SW480 (cell line): ENCODE measurements around the gene HARBI1.
A peak's percentile ranks its signal among the peaks of the same experiment; 100 is the strongest.

Experiments used
- DNase-seq: peaks from one replicate; pipeline ENCODE4 v3.0.0-alpha.2; 2016; ENCODE audit warnings: low spot score

Gene HARBI1, protein sequence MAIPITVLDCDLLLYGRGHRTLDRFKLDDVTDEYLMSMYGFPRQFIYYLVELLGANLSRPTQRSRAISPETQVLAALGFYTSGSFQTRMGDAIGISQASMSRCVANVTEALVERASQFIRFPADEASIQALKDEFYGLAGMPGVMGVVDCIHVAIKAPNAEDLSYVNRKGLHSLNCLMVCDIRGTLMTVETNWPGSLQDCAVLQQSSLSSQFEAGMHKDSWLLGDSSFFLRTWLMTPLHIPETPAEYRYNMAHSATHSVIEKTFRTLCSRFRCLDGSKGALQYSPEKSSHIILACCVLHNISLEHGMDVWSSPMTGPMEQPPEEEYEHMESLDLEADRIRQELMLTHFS

DNA sequence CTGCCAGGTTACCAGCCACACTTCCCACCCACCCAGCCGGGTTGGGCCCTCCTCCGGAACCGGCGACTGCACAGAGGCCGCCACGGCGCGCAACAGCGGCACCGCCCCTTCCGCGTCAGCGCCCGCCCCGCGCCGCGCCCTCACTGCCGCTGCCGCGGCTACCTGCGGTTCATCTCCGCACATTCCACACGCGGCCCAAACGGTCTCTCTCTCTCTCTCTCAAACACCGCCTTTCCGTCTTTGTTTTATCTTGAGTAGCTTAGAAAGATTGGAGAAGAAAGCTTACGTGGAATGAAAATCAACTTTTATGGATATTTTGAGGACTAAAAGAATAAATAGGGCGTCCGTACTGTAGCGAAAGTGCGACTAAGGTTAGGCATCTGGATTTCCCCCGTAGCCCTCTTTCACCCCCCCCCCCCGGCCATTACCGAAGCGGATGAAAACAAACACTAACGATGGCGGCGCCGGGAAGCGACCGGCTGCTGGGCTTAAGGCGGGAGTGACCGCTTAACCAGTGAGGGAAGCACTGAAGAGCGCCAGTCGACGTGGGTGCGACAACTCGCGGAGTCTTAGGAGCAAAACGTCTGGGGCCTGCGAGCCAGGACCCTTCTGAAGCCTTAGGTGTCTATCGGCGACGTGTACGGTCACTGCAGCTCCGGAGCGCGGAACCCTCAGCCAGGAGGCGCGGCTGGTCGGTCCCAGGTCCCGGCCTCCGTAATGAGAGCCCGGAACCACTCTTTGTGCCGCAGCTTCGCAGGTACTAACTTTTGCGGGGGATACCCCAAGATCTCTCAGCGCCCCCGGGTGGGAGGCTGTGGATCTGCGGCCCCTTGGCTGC, at the start of gene HARBI1, which contains the start of gene ATG13:
Gene HARBI1 (minus strand): TSS at position 94 of the 838 bp plus-strand sequence. CDS start 990 bp downstream, outside the sequence.
Gene ATG13 (plus strand): TSS at position 420 of the 838 bp plus-strand sequence. CDS start 26,739 bp downstream, outside the sequence.
- peak; percentile 89 for DNase-seq

DNA sequence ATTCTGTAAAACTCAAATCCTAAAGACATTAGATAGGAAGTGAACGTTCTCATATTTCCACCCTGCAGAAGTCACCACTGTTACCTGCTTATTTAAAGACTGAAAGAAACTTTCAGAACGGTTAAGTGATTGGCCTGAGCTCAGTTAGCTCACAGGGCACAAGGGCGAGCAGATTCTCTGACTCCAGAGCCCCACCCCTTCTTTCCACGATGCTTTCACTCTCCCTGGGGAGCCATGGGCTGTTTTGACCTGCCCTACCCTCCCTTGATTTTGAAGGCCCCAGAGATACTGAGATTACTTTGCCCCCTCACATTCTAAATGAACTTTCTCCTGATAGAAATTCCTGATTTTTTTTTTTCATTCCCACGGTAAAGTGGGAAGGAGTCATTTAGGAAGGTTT, 49.5 kb upstream of the HARBI1 start:
- DNase-seq: no peak

DNA sequence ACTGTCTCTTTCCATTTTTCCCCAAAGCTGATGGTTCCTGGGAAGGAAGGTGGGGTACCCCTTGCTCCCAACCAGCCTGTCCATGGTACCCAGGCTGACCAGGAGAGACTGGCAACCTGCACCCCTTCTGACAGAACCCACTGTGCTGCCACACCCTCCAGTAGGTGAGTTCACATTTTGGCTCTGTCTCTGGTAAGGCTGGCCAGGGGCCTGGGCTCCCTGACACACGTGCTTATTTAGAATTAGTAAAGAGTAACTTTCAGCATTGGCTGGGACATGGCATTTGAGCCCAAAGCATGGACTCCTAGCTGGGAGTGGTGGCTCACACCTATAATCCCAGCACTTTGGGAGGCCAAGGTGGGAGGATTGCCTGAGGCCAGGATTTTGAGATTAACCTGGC, 48.3 kb upstream of the HARBI1 start:
- DNase-seq: no peak

DNA sequence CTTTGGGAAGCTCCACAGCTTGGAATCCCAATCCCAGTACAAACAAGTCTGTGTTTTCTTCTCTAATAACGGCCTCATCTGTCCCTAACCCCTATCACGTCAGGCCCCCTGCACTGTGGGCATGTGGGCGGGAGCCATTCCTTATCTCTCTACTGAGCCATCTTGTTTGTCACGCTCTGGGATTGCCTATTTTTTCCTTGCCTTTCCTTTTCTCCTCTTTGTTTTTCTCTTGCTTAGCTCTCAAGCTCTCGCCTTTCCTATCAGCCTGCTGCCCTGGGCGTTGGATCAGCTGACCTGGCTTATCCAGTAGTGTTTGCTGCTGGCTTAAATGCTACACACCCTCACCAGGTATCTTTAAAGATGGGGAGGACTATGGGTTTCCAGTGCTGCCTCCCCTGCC, 47.6 kb upstream of the HARBI1 start:
- DNase-seq: no peak

DNA sequence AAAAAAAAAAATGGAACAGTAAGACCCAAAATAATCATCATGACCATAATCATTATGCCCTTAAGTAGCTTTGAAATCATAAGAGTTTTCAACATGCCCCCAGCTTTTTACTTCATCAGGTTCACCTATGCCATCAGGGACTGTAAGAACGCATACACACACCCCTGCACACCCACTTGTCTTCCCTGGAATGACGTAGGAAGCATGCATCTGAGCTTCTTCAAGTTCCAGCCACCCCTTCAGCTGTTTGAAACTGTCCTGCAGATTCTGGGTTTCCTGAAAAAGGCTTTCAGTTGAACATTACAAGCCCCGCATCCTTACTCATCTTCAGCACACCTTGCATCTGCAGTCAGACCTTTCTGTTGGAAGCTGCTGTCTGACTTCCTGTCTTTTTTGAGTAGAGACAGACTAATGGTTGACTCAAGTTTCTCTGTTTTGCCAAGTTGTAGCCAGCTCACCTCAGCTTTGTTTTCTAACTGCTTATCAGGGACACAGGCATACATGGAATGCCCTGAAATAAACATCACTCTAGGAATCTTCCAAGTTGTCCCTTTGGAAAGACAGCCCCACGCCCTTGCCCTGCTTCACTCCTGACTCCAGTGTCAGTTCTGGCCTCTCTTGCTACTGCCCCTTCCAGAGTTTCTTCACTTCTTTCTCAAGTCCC, 46.4 kb upstream of the HARBI1 start:
- DNase-seq: no peak

DNA sequence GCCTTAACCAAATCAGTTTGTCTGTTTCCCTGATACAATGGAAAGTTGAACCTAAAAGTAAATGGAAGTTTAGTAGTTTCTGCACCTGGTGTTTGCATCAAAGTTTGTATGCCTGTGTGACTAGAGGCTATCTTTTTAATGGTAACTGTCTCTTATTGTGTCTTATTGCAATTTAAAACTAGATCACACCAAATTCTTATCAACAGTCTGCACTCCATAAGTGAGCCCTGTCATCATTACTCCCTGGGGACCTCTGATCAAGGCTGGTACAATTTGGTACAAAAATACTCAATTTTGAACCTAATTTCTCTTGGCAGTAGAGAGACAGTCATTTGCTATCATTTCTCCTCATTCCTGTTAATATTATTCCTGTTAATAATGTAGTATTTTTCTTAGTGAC, 45.3 kb upstream of the HARBI1 start:
- DNase-seq: no peak

DNA sequence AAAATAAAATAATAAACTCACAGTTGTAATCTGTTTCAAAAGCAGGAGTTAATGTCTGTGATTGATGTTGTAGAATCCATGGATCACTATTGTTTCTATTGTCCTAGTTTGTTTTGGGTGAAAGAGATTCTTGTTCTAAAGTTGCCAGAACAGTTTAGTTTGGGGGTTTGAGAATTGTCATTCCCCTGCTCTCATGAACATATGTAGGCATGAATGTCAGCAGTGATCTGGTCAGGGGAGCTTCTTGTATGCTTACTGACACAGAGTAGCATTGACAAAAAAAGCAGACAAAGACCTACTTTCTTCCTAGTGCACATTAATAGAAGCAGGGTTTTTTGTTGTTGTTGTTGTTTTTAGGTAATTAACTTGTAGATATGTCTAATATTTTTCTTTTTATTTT, 44.8 kb upstream of the HARBI1 start:
- no peak for DNase-seq

DNA sequence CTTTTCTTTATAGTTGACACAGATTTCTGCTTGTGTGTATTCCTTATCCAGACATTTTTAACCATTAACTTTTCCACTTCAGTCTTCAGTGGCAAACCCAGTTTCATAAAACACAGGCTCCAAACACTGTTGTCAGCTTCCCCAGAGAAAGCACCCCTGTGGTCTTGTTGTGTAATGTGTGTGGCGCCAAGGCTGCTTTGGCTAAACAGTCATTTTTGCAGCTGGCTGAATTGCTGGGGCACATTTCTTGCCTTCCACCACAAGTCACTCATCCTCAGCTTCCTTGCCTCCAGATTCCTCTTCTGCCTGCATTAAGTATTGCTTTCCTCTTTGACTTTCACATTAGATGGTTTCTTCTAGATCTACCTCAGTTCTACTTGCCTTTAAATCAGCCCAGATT, 42.9 kb upstream of the HARBI1 start:
- DNase-seq: no peak

DNA sequence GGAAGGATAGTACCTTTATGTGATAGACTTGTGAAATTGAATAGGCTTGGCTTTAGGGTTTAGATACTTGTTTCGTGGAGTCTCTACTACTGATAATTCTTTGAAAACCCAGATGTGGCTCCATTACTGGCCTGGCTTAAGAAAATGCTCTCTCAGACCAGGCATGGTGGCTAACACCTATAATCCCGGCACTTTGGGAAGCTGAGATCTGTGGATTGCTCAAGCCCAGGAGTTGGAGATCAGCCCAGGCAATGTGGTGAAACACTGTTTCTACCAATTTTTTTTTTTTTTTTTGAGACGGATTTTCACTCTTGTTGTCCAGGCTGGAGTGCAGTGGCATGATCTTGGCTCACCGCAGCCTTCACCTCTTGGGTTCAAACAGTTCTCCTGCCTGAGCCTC, 41.2 kb upstream of the HARBI1 start:
- no peak for DNase-seq

DNA sequence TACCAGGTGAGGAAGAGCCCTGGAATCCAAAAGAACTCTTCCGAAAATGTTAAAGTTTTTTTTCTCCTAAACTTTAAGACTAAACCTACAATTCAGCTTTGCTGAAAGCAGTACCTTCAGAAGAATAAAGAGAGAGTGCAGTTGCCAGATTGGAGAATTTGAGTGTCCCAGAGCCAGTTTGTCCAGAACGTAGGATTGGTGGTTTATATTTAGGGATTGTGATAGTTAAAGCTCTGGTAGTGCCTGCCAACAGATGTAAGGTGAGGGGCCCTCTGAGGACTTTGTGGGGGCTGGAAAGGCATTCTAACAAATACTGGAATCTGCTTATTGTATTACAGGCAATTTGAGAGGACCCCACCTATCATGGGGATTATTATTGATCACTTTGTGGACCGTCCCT, 40.2 kb upstream of the HARBI1 start:
- no peak for DNase-seq

DNA sequence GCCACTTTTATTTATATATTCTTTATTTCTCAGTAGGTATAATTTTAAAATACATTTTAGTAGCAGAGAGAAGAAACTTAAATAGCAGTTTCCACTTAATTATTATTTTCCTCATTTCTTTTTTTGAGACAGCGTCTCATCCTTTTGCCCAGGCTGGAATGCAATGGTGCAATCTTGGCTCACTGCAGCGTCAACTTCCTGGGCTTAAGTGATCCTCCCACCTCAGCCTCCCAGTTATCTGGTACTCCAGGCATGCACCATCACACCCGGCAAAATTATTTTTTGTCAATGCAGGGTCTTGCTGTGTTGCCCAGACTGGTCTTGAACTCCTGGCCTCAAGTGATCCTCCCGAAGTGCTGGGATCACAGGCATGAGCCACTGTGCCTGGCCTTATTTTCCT, 38.6 kb upstream of the HARBI1 start:
- no peak for DNase-seq

DNA sequence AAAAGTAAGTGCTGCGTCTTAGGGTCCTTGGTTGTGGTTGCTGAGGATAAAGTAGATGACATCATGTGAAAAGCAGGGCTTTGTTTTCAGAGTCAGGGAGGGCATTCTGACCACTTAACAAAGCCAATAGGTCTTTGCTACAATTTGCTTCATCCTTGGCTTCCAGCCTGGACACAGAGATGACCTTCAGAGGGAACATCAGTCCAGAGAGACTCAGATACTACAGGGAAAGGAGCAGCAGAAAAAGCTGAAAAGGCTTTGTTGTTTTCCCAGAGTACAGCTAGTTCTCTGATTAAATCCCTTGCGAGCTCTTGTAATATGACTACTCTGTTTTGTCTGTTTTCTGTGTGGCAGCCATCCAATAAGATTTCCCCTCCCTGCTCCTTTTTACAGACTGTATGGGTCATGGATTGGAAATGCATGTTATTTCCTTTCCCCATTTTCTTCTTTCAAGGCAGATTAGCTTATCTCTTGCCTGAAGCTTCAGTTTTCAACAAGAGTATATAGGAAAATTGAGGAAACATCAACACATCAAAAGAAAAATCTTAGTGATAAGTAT, 32.2 kb upstream of the HARBI1 start:
- no peak for DNase-seq

DNA sequence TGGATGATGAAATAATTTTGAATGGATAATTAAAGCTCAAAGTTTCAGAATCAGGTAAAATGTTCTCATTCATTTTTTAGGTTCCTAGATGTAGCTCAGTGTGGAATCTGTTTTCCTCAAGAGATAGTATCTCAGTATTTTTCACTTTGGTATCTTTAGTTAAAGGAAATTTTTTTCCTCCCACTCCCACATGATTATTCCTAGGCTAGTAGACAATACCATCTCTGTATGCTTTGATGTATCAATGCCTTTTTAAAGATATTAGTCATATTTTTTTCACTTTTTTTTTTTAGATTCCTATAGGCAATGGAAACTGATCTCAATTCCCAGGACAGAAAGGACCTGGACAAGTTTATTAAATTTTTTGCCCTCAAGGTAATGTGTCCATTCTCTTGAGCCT, 27.0 kb upstream of the HARBI1 start:
- no peak for DNase-seq

DNA sequence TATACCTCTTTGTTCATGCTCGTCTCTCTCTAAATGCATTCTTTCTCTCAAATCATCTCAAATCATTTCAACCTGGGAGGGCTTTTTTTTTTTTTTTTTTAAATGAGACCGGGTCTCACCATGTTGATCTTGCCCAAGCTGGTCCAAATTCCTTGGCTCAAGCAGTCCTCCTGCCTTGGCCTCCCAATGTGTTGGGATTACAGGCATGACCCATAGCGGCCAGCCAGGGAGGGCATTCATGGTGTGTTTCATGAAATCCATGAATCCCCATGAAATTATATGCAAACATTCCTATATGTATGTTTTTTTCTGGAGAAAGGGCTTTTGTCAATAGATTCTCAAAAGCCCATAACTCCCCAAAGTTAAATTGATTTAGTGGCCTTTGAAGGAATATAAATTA, 26.5 kb upstream of the HARBI1 start:
- no peak for DNase-seq

DNA sequence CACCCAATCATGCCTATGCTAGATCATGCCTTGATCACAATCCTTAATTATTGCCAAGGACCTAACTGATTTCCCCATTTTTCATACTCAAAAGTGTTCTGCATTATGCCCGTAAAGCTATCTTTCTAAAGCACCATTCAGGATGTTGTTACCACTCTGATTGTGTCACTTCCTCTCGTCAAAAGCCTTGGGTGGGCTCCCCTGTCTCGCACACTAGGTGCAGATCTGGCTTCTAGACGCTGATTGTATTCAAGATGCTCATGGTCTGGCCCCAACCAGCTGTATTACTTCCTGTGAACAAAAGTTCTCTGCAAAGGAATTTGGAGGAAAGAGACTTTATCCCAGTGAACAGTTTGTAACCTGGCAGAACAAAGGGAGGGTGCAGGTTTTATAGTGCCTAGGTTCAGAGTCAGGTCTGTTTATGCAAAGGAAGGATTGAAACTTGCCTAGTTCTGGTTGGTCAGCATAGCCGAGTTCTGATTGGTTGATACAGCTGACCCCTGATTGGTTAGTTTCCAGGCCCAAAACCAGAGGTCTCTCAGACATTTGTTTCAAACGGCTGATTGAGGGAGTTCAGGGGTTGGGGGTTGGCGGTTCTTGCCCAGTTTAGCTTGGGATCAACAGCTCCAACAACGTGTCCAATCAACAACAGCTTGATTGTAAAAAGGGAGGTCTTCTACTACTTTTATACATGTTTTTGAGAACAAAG, 25.8 kb upstream of the HARBI1 start:
- no peak for DNase-seq

DNA sequence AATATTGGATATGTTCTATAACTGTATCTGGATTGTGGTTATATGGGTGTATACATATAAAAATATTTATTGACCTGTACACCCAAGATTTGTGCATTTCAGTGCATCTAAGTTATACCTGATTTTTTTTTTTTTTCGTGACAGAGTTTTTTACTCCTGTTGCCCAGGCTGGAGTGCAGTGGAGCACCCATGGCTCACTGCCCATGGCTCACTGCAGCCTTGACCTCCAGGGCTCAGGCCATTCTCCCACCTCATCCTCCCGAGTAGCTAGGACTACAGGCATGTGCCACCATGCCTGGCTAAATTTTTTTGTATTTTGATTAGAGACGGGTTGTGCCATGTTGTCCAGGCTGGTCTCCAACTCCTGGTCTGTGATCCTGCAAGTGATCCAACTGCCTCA, 24.6 kb upstream of the HARBI1 start:
- no peak for DNase-seq

DNA sequence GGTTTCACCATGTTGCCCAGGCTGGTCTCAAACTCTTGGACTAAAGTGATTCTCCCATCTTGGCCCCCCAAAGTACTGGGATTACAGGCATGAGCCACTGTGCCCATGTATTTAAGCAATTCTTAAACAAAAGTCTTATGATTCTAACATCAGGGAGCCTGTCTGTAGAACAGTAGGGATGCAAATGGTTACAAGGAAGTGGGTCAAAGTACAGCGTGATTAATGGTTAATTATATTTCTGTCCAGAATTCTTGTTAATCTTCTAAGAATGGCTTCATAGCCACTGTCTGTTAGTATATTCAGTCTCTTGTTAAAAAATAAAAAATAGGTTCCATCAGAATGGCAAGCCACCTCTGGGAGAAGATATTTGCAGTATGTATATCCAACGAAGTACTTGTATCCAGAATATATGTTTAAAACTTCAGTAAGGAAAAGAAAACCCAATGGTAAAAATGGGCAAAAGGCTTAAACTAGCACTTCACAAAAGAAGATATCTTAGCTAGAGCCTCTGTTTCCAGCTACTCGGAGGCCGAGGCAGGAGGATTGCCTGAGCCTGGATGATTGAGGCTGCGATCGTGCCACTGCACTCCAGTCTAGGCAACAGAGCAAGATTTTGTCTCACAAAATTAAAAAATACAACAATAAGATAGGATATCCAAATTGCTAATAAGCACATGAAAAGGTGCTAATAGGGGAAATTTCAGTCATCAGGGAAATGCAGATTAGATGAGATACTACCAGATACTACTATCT, 23.2 kb upstream of the HARBI1 start:
- no peak for DNase-seq

DNA sequence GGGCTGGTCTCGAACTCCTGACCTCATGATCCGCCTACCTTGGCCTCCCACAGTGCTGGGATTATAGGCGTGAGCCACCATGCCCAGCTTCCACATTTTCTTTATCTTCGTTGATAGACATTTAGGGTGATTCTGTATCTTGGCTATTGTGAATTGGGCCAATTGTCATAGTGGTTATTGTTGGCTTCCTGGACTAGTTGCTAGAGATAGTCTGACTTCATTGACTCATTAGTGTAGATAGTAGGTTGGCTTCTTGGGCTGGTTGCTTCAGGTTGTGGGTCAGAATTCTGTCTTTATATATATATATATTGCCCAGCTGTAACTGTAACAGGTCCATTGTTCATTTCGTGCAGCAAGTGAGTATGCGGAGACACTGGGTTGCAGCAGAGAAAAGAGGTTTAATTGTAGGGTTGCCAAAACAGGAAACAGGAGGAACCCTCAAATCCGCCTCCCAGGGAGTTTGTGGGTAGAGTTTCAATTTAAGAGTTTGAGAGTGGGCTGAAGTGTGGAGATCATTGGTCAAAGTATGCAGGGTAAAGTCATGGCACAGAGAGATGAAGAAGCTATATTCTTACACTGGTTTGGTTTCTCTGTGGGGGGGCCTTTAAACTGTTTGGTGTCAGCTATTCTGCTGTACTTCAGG, 22.3 kb upstream of the HARBI1 start:
- DNase-seq: no peak

DNA sequence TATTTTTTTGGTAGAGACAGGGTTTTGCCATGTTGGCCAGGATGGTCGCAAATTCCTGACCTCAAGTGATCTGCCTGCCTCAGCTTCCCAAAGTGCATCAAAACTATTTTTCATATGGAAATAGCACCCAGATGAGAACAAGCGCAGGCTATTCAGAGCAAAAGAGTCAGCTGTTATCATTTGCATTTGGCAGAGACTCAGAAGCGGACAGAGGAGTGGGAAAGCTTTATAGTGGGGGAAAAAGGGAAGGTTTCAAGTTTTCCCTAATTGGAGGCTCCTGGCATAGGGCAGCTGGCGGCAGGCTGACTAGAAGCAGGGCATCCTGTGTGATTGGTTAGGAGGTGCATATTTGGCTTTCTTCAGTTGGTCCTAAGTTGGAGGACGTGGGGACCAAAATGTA, 20.5 kb upstream of the HARBI1 start:
- no peak for DNase-seq

DNA sequence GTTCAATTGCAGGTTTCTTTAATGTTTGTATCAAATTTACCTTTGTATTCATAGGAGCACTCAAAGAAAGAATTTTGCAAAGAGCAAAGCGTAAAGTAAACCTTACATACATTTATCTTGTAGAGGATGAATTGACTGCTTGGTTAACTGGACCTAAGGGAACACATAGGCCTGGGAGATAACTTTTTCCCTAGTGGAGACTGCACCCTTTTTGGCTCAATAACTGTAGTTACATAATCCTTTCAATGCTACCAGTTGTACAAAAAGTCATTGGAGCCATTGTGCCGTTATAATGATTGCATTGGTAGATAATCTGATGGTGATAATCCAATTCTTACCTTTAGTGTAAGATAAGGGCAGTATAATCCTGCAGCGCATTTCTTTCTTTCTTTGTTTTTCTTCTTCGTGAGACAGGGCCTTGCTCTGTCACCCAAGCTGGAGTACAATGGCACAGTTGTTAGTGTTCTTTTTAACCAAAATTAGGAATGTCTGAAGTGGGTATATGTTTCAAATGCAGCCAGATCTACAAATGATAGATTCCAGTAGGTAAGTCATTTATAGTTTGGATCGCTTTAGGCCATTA, 18.6 kb upstream of the HARBI1 start:
- DNase-seq: no peak
